ENCODE results near the gene ADSL. TPM values are rescaled to one million over a fixed set of nuclear protein-coding genes. Genes with fewer than 3 reads are reported as not detected.

ADSL gene
- total RNA-seq, 1 experiment from 2014 or later, result 112 TPM

DNA sequence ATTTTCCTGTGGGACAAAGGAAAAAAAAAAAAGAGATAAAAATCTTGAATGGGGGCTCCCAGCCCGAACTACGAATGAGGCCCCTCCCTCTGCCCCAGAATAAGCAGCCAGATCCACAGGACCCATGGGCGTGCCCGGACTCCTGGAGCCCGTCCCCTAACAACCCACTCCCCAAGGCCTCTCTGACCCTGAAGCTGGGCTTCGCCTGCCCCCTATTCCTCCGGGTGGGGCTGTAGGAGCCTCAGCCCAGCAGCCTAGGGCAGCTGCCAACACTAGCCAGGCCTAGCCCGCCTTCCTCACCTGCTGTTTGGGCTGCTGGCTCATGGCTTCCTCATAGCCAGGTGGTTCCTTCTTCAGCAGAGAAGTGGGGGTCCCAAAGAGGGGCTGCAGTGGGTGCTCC lies 70.7 kb downstream of the ADSL start:
- no peak for DNase-seq (ENCODE audit: low spot score)

DNA sequence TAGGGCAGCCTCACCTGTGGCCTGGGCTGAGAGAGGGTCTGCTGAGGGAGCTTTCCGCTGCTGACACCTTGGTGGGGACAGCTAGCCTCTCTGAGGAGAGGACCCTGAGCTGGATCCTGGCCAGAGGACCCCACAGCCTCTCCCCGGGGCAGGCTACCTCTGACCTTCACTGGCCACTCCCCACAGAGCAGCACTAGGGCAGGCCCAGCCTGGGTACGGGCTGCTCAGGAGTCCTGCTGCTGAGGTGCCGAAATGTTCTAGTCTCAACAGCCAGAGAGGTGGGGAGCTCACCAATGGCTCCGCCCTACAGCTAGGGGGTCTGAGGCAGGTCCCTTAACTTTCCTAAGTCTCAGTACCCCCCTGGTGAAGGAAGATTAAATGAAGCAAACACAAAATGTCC lies 71.6 kb downstream of the ADSL start:
- no peak for DNase-seq (ENCODE audit: low spot score)

DNA sequence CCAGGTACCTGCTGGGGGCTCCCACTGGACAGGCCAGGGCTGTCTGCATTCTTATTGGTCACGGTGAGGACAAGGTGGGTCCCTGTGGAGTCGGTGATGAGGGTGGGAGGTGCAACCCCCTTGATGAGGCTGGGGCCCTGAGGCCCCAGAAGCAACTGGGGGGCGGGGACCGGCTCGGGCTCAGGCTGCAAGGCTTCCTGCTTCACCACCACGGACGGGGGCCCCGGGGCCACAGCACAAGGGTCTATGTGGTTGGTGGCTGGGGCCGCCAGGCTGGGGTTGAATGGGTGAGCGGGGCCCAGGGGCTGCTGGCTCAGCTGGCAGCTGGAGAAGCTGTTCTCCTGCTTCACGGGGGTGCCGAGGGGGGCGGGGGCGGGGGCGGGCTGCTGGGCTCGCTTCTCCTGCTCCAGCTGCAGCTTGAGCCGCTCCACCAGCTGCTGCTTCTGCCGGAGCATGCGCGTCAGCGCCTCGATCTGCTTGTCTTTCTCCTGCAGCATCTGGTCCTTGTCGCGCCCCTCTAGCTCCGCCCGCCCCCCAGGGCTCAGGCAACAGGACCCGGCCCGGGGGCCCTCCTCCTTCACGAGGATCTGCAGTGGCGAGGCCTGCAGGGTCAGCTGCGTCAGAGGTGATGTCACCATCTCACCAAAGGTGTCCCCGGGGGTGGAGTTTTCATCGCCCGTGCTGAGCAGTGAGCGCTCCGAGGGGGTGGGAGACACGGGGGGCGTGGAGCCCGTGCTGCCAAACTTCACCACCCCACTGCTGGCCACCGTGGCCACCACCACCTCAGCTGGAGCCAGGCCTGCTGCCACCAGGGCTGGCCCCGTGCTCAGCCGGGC lies 72.3 kb downstream of the ADSL start:
- DNase-seq (ENCODE audit: low spot score), result no peak

DNA sequence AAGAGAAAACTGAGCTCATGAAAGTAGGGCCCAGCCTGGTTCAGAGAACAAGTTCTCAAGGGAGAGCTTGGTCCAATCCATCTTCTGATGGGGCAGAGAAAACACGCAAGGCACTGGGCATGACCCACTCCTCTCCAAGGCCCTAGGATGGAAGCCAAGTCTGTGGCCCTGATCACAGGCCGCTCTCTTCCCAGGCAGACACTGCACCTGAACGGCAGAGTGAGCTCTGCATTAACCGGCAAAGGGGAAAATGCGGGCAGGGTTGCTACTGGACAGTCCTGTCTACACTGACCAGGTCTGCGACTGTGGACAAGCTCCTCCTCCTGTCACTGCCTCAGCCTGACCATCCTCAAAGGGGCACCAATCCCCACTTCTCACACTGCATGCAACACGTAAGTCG lies 73.4 kb downstream of the ADSL start:
- no peak for DNase-seq (ENCODE audit: low spot score)

DNA sequence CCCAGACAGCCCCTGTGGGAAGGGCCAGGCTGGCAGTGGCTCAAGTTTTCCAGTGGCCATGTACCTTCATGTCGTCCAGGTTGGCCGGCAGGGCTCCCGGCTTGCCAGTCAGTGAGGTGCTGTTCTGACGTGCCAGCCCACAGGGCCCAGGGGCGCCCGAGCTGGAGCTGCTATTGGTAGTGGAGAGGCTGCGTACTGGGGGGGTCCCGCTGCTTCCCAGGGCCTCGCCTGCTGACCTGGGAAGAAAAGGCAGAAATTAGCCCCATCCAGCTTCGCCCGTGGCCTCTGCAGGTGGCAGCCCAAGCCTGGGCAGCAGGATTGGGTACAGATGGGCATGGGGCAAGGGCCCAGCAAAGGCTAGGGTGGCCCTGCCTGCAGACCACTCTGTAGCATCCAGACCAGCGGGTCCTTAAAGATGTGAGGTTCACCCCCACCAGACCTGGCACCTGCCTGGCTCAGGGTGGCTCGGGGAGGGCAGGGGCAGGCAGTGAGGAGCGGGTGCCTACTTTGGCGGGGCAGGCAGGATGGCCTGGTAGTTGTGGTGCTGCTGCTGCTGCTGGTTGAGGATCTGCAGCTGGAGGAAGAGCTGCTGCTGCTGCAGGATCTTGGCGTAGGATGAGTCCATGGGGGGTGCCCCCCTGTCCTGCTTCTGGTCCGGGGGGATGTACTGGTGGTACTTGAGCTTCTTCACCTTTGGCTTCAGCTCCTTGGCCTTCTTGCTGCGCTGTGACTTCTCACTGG lies 74.2 kb downstream of the ADSL start:
- DNase-seq (ENCODE audit: low spot score), result no peak

DNA sequence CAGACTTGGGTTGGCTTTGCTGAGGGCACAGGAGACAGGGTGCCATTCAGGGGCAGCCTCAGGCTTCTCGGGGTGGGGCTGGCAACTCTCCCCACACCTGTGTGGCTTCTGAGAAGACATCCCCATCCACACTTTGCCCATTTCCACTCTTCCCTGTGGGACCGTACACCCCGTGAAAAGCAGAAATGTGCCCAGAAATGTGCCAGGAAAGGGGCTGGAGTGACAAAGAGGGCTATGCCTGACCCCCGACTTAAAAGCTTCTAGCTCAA lies 74.7 kb downstream of the ADSL start:
- no peak for DNase-seq (ENCODE audit: low spot score)

DNA sequence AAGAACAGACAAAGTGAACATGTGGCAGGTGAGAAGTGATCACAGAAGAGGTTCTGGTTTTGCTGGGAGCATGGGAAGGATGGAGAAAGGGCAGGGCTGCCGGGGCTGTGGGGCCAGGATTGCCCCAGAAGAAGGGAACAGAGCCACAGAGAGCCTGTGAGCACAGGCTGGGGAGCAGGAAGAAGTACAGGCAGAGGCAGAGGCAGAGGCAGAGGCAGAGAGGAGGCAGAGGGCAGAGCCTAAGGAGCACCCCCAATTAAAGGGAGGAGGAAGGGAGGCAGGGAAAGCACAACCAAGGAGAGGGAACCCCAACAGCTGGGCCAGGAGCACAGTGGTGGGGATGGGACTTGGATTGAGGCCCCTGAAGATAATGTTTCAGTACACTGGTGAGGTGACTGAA lies 75.6 kb downstream of the ADSL start:
- no peak for DNase-seq (ENCODE audit: low spot score)

DNA sequence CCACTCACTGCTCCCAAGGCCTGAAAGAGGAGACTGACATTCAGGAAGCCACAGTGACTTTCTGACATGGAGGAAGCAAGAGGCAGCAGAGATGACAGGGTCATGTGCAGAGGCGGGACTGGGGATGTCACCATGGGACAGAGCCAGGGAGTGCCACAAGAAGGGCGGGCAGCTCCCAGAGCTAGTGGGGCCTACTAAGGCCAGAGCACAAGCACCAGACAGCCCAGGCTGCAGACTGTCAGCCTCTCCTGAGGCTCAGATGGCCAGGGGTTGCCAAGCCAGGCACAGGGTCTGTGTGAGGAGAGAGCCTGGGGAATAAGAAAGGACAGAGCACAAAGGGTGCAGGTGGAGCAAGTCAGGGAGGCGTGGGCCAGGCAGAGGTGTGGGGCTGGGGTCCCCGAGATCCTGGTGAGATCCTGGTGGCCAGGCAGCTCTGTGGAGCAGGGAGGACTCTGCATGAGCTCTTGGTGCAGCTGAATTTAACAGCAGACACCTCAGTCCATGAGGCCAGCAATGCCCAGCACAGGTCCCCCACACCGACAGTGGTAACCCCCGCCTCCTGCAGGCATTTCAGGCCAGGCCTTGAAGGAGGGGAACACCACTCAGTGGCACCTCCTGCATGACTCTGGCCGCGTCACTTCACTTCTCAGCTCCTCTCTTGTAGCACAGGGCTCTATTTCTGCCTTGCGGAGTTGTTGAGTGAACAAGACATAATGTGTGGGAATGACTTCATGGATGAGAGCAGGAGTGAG lies 76.4 kb downstream of the ADSL start:
- DNase-seq (ENCODE audit: low spot score), result no peak

DNA sequence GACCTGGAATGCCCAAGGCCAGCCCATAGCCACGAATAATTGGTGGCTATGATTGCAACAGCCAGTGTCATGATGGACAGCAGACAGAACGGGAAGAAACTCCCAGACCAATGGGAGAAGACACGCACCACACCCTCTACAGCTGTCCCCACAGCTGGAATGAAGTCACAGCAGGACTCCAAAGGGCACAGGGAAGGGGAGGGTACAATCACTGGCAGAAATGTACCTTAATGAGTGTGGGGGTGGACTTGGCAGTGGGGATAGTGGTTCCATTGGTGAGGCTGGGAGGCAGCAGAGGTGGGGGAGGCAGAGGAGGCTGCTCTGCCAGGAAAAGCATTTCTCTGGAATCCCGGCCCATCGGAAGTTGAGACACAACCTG lies 77.0 kb downstream of the ADSL start:
- no peak for DNase-seq (ENCODE audit: low spot score)

DNA sequence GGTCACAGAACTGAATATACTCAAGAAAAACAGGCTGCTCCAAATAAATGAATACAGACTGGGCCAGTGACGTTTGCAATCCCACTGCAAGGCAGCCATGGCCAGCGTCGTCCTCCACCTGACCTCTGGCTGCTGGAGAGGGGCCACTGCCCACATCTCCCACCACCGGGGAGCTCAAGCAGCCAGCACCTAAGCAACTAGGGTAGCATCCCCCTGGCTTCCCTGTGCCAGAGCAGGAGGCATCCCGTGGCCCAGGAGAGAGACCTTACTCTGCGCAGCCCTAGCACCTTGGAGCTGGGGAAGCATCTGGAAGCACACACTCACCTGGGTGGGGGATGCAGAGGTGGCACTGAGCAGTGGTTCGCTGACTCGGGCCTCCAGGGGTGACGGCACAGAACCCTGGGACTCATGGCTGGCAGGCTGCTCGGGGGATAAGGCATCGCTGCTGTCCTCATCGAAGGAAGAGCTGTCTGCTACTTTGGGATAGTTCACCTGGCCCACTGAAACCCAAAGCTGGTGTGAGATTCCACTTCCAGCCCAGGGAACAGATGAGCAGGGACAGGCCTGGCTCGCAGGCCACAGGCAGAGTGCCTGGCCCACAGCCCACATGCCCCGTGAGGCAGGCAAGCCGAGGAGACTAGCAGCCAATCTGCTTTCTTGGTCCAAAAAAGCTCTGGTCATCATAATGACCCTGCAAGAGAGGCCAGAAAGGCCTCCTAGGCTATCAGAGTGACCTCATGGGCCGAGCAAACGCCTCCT lies 77.8 kb downstream of the ADSL start:
- DNase-seq (ENCODE audit: low spot score), result no peak

DNA sequence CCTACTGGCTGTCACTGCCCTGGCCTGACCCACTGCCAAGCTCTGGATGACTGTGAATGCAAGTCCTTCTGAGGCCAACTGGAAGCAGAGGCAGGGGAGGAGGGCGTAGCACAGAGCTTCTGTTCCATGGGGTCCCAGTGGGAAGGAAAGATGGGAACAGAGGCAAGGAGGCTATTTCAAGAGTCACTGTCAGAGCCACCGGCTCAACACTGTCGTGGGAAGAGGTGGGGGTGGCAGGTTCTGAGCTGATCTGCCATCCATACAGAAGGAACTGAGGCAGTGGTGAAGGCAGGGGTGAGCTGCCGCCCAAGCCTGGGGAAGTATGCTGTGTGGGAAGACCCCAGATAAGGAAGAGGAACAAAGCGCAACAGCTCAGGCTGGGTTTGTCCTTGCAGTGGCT lies 78.8 kb downstream of the ADSL start:
- DNase-seq (ENCODE audit: low spot score), result no peak

DNA sequence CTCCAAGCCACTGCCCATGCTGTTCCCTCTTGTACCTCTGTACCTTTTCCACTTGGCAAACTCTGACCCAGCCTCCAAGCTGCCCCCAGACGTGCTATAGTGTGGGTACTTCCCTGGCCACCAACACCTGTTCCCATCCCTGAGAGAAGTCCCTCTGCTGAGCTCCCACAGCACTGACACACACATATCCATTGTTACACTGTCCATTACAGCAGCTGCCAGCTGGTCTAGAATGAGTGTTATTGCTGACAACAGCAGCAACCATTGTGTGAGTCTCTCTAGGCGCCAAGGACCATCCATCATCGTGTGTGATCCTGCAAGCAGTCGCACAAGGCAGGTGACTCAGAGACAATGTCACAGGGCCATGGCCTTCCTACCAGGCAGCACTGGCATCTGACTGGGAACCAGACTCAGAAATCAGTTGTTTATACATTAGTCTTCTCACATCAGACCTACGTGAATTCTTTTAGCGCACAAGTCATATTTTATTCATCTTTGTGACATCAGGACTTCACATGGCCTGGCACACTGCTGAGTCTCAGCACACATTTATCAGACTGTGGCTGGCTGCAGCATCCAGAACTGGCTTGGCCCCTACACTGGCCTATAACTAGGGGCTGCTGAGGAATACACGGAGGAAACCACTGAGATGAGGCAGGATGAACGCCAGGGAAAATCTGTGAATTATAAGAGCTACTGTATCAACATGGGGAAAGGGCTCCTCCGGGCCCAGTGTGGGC lies 80.5 kb downstream of the ADSL start:
- DNase-seq (ENCODE audit: low spot score), result peak; percentile 41

DNA sequence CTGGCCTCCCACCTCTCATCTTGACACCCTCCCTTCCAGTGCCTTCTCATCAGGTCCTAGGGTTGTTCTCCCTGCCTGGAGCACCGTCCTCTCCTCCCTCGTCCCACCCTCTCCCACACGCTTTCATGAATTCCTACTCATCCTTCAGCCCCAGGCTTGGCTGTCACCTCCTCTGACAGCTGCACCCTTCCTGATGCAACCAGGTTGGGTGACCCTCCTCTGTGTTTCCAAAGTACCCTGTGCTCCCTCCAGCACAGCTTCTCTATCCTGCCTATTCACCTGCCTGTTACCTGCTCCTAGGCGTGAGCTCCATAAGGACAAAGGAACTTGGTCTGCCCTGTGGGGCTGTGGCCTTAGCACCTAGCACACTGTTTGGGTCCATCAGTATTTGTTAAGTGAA lies 82.5 kb downstream of the ADSL start:
- no peak for DNase-seq (ENCODE audit: low spot score)

DNA sequence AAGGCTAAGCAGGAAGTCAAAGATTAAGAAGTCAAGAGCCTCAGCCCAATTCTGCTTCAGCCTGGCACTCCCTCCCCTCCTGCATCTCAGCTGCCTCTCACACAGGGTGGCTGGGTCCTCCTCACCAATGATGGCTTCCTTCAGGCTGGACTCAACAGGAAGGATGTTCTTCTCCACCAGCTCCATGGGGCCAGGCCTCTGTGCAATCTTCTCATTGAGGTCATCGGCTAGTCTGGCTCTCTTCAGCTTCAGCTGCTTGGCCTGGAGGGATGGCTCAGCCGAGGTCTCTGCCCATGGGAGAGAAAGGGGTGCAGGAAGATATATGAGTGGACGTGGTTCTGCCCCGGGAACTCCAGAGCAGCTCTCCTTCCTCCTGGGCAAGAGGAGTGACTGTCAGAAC lies 83.2 kb downstream of the ADSL start:
- no peak for DNase-seq (ENCODE audit: low spot score)

DNA sequence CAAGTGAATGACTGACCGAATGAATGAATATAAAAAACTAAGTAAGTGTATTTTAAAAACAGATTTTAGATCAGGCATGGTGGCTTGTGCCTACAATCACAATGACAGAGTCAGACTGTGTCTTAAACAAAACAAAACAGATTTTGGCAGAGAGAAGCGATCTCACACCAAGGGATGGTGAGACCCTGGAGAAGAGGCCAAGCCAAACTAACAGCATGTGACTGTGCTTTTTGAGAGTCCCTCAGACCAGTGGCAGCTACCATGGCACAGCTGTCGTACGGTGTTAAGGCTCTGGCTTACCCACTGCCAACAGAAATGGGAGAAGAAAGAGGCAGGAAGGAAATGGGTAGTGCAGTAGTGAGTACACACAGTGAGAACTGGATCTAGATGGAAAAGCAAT lies 84.7 kb downstream of the ADSL start:
- DNase-seq (ENCODE audit: low spot score), result no peak

DNA sequence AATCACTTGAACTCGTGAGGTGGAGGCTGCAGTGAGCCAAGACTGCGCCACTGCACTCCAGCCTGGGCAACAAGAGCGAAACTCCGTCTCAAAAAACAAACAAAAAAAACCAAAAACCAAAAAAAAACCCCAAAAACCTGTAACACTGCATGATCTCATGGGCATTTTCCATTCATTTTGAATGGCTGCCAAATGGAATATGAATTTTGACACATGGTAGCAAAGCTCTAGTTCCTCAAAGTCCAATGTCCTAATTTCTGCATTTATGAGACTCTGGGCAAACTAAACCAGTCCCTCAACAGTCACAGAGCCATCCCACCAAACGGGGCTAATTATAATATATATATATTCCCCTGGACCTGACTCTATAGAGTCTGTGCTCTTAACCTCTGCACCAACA lies 85.9 kb downstream of the ADSL start:
- DNase-seq (ENCODE audit: low spot score), result no peak

DNA sequence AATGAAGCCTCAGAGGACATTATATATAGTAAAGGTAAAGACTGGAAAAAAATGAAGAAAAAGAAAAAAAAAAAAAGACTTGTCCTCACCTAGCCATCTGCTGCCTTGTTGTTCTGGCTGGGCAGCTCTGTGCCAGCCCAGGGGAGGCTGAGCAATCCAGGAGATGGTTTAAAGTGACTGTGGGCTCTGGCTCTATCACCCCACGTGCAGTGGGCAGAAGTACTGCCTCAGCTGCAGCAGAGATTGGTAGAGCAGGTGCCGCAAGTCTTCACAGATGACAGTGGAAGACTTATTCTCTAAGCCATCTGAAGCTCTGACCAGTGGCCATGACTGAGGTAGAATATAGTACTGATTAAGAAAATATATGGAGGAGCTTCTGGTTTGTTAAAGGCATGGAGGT lies 86.3 kb downstream of the ADSL start:
- DNase-seq (ENCODE audit: low spot score), result no peak

DNA sequence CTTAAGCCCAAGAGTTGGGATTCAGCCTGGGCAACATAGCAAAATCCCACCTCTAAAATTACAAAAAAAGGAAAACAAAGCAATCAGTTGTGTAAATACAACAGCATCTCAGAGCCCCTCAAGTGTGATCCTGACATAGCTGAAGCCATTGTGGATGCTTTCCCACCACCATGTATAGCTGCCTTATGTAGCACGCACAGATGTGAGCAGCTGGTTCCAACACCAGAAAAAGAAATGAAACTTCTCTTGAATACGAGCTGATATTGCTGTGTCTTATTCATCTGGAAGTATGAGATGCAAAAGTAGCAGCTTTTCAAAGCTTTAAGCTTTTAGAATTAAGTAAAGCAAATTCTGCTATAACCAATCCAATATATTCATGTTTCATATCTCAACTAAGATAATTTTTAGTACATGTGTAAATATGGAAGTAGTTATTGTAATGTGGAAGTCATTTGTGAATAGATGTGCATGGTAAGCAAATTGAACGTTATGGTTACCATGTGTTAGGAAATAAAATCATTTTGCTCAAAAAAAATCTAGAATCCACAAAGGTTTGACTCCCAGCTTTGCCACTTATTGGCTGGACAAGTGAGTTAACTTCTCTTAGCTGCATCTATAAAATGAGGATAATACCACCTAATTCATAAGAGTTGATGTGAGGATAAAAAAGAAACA lies 87.3 kb downstream of the ADSL start:
- DNase-seq (ENCODE audit: low spot score), result no peak

DNA sequence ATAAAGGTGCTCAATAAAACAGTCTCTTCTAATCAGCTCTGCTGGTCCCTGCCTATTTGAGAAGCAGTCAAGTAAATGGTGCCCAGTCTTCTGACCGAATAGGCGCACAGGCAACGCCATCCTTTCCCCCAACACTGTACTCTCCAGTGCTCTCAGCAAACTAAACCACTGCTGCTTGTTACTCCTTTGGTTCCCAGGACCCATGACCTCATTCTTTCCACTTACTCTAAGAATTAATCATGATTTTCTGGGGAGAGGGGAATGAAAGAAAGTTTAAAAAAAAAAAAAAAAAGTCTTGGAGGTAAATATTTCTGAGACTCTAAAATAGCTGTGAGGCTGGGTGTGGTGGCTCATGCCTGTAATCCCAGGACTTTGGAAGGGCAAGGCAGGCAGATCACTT lies 87.8 kb downstream of the ADSL start:
- DNase-seq (ENCODE audit: low spot score), result no peak

DNA sequence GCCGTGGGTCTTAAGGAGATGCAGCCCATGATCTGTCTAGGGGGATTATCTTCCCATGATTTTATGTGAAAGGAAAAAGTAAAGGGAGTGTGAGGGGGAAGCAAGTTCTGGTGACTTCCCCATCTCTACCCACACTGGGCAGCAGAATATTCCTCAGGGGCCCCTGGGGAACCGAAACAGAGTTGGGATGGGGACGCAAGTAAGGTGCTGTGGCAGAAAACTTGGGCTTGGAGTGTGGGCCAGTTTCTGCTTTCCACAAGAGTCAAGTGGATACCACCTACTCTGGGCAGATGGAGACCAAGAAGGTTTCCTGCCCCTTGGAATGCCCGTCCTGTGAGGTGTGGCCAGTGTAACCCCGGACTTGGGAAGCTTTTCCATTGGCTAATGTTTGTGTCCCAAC lies 88.4 kb downstream of the ADSL start:
- DNase-seq (ENCODE audit: low spot score), result no peak

Measured in A172 (cell line).